CD14-positive monocyte (primary cell): ENCODE data around the gene SRC. TPM values are rescaled to one million over a fixed set of nuclear protein-coding genes. Genes with fewer than 3 reads are reported as not detected.

ENCODE experiments used
- DNase-seq, 3 donors: peaks; one replicate each; pipeline ENCODE4 v3.0.0-alpha.2; 2011 to 2022
- H2AFZ ChIP-seq: 2 replicates; pipeline ENCODE4 v1.6.0; 2012; ENCODE audit warnings: mild to moderate bottlenecking, low read depth, low read length, inconsistent platforms; ENCODE audit not compliant: insufficient read depth, poor library complexity, severe bottlenecking
- H3K27ac ChIP-seq, 2 donors: 1 replicate in 1 of 2; 2 replicates in 1 of 2; pipeline ENCODE4 v1.5.1; 2012 to 2013; ENCODE audit warnings: low read length in 2 of 2, control low read depth in 1 of 2, inconsistent platforms in 1 of 2, low read depth in 1 of 2, mild to moderate bottlenecking in 1 of 2
- H3K27me3 ChIP-seq, 2 donors: one replicate each; pipeline versions ENCODE4 v1.6.0 to v1.6.1; 2011 to 2013; ENCODE audit warnings: low read length in 2 of 2; ENCODE audit not compliant: control insufficient read depth in 2 of 2, insufficient read depth in 2 of 2
- H3K36me3 ChIP-seq, 2 donors: replicated peaks in 1 of 2; 1 replicate in 1 of 2; 2 replicates in 1 of 2; pipeline versions ENCODE4 v1.5.1 to v1.6.1; 2012 to 2013; ENCODE audit warnings: low read length in 2 of 2, control low read depth in 1 of 2, inconsistent platforms in 1 of 2, mild to moderate bottlenecking in 1 of 2; ENCODE audit not compliant: insufficient read depth in 2 of 2, control insufficient read depth in 1 of 2
- H3K4me1 ChIP-seq, 2 donors: 1 replicate in 1 of 2; 2 replicates in 1 of 2; pipeline versions ENCODE4 v1.5.1 to v1.6.1; 2012 to 2013; ENCODE audit warnings: low read length in 2 of 2, control low read depth in 1 of 2, inconsistent platforms in 1 of 2, mild to moderate bottlenecking in 1 of 2, moderate library complexity in 1 of 2; ENCODE audit not compliant: insufficient read depth in 2 of 2, control insufficient read depth in 1 of 2
- H3K4me2 ChIP-seq: replicated peaks from 2 replicates; pipeline ENCODE3; 2012; ENCODE audit warnings: low read length, moderate library complexity, mild to moderate bottlenecking; ENCODE audit not compliant: poor library complexity, severe bottlenecking; ENCODE audit errors: extremely low read depth
- H3K4me3 ChIP-seq, 3 experiments: fragments of 200-600 bp in 1 of 3; sonication (generic) in 1 of 3; replicated peaks in 1 of 3; 1 replicate in 2 of 3; 2 replicates in 1 of 3; pipeline ENCODE4 v1.5.1; 2011 to 2013; ENCODE audit warnings: low read length in 3 of 3, mild to moderate bottlenecking in 3 of 3, control low read depth in 2 of 3, low read depth in 2 of 3, inconsistent platforms in 1 of 3, moderate library complexity in 1 of 3
- H3K79me2 ChIP-seq: 2 replicates; pipeline ENCODE4 v1.6.0; 2012; ENCODE audit warnings: mild to moderate bottlenecking, control low read depth, inconsistent platforms, low read length, moderate library complexity; ENCODE audit not compliant: insufficient read depth
- H3K9ac ChIP-seq: 2 replicates; pipeline ENCODE4 v1.6.0; 2017; ENCODE audit warnings: low read length, mild to moderate bottlenecking; ENCODE audit not compliant: insufficient read depth, poor library complexity, severe bottlenecking
- H3K9me3 ChIP-seq, 2 donors: replicated peaks in 1 of 2; 1 replicate in 1 of 2; 2 replicates in 1 of 2; pipeline versions ENCODE4 v1.5.1 to v1.6.1; 2012 to 2013; ENCODE audit warnings: low read length in 2 of 2, control low read depth in 1 of 2; ENCODE audit not compliant: control insufficient read depth in 1 of 2, insufficient read depth in 1 of 2
- H4K20me1 ChIP-seq: 2 replicates; pipeline ENCODE4 v1.6.0; 2012; ENCODE audit warnings: mild to moderate bottlenecking, low read length, control low read depth, moderate library complexity; ENCODE audit not compliant: insufficient read depth
- H3K27ac Mint-ChIP-seq, 7 donors: one replicate each; pipeline ENCODE4 v1.8.0; 2020; ENCODE audit warnings: mild to moderate bottlenecking in 7 of 7, mixed read lengths in 7 of 7, moderate library complexity in 6 of 7, inconsistent platforms in 2 of 7
- H3K27me3 Mint-ChIP-seq, 3 donors: one replicate each; pipeline ENCODE4 v1.8.0; 2021 to 2022; ENCODE audit warnings: low read depth in 3 of 3, mild to moderate bottlenecking in 3 of 3, mixed read lengths in 3 of 3, moderate library complexity in 3 of 3, inconsistent platforms in 1 of 3
- H3K36me3 Mint-ChIP-seq, 2 donors: one replicate each; pipeline ENCODE4 v1.8.0; 2020; ENCODE audit warnings: mixed read lengths in 2 of 2, inconsistent platforms in 1 of 2, mild to moderate bottlenecking in 1 of 2
- H3K4me1 Mint-ChIP-seq: one replicate; pipeline ENCODE4 v1.8.0; 2020; ENCODE audit warnings: mild to moderate bottlenecking, mixed read lengths
- H3K4me3 Mint-ChIP-seq, 2 donors: one replicate each; pipeline ENCODE4 v1.8.0; 2020; ENCODE audit warnings: mild to moderate bottlenecking in 2 of 2, mixed read lengths in 2 of 2, moderate library complexity in 1 of 2
- H3K9me3 Mint-ChIP-seq, 7 donors: one replicate each; pipeline ENCODE4 v1.8.0; 2020 to 2022; ENCODE audit warnings: mixed read lengths in 7 of 7, mild to moderate bottlenecking in 6 of 7, moderate library complexity in 6 of 7, inconsistent platforms in 2 of 7
- CTCF ChIP-seq: fragments of 200-600 bp; IDR thresholded peaks from one replicate; pipeline ENCODE4 v1.8.0; 2022; ENCODE audit warnings: antibody characterized with exemption, mild to moderate bottlenecking
- WGBS: methylation state at CpG from one replicate; pipeline ENCODE4 v1.1.5; 2013; ENCODE audit warnings: missing lambda C conversion rate; ENCODE audit not compliant: insufficient coverage; 5-methylcytosine and 5-hydroxymethylcytosine counted together
- intact Hi-C, 2 donors: fragments of 100-400 bp; cut with micrococcal nuclease; formaldehyde crosslinking; loops; one replicate each; pipeline versions ENCODE4 v1.15.0 to v1.15.1; 2023
- polyA plus RNA-seq, 3 donors: library from polyadenylated mRNA; depleted of rRNA in 1 of 3; unstranded in 2 of 3; stranded (reverse) in 1 of 3; fragments of 300-500 nt in 2 of 3; fragments of >200 nt in 1 of 3; fragmentation: Illumina TruSeq in 2 of 3; gene quantifications; 1 replicate in 2 of 3; 2 replicates in 1 of 3; pipeline ENCODE4 v1.2.3, GENCODE V29; 2012 to 2021

The SRC gene
- polyA plus RNA-seq, 3 donors: 4.9 to 55.1 (median 6.8) TPM

GRCh38 chr20:37299718-37300528 is 46.0 kb upstream of the SRC start:
- peaks cover 59 to 63% of the 10 kb centered on the region in 2 donors for H3K36me3 Mint-ChIP-seq
- peaks cover 76% of the 10 kb centered on the region for H3K79me2 ChIP-seq
- H3K36me3 ChIP-seq: peaks cover 45 to 56% of the 10 kb centered on the region in 2 donors
- H3K9me3 ChIP-seq: no peaks in the 10 kb centered on the region
- H3K27ac Mint-ChIP-seq: peak overlapping the region in 3 of 7 donors; percentile 10 to 75 (median 44)
- H3K9me3 Mint-ChIP-seq: no peaks in the 10 kb centered on the region
- H3K9ac ChIP-seq: no peak overlapping the region
- no peak overlapping the region for H2AFZ ChIP-seq
- no peak overlapping the region for H3K4me2 ChIP-seq
- no peak for DNase-seq
- no peak for TF ChIP-seq CTCF
- WGBS: 93% methylated on average over 3 of the region's 6 CpGs
- no peak overlapping the region for H3K4me3 ChIP-seq
- H3K27ac ChIP-seq: peak overlapping the region in 1 of 2 donors; percentile 40
- H4K20me1 ChIP-seq: peaks cover 5% of the 10 kb centered on the region
- H3K4me1 ChIP-seq: peaks cover 31 to 38% of the 10 kb centered on the region in 2 donors
- no peaks in the 10 kb centered on the region for H3K27me3 Mint-ChIP-seq
- no peak overlapping the region for H3K4me3 Mint-ChIP-seq
- peaks cover 32% of the 10 kb centered on the region for H3K4me1 Mint-ChIP-seq
- H3K27me3 ChIP-seq: no peaks in the 10 kb centered on the region
- intact Hi-C loops: no loop called here

- no peak overlapping the region for H3K4me3 ChIP-seq
- no peak overlapping the region for H3K27ac ChIP-seq
- H3K4me2 ChIP-seq: no peak overlapping the region
- Mint-ChIP-seq H3K36me3 (peaks cover 66 to 71% of the 10 kb centered on the region in 2 donors), H3K4me1 (peaks cover 20% of the 10 kb centered on the region), H3K27ac (peak overlapping the region in 1 of 7 donors; percentile 46), H3K4me3 (no peak overlapping the region), H3K9me3 (no peaks in the 10 kb centered on the region), H3K27me3 (no peaks in the 10 kb centered on the region)
- intact Hi-C loops: no loop called here
- peaks cover 19 to 26% of the 10 kb centered on the region in 2 donors for H3K4me1 ChIP-seq
- H3K27me3 ChIP-seq: no peaks in the 10 kb centered on the region
- H2AFZ ChIP-seq: no peak overlapping the region
- H3K9ac ChIP-seq: no peak overlapping the region
- H3K79me2 ChIP-seq: peaks cover 76% of the 10 kb centered on the region
- TF ChIP-seq CTCF: no peak
- H3K36me3 ChIP-seq: peaks cover 50 to 68% of the 10 kb centered on the region in 2 donors
- H4K20me1 ChIP-seq: peaks cover 9% of the 10 kb centered on the region
- no peak for DNase-seq
- WGBS: 98% methylated on average over 9 of the region's 9 CpGs
- no peaks in the 10 kb centered on the region for H3K9me3 ChIP-seq
Measured at GRCh38 chr20:37301120-37301519, 44.8 kb upstream of the SRC start.
